ENCODE results near the gene LAMA1.

- TF ChIP-seq POLR2AphosphoS5 (IDR thresholded peaks at IDR 0.05; ENCODE audit: borderline replicate concordance, low read depth, low read length), result no peak
- TF ChIP-seq EZH2 (IDR thresholded peaks at IDR 0.05), result no peak
Measured at GRCh38 chr18:7034924-7035323, 82.7 kb downstream of the LAMA1 start.
